Measurements from ENCODE around the gene DDX59. TPM values are rescaled to one million over a fixed set of nuclear protein-coding genes. Genes with fewer than 3 reads are reported as not detected.

Gene DDX59
- total and polyA plus RNA-seq, 10 of the 15 experiments (the other 5 are each of a cell fraction or from before 2014, with no cell fraction given): 17.3 to 42.1 (median 23.6) TPM

GRCh38 chr1:200668514-200669313 is 993 bp downstream of the DDX59 start:
- no peak for DNase-seq (ENCODE audit: low read depth, low spot score)
- H2AFZ ChIP-seq (ENCODE audit: control insufficient read depth, low read depth, low read length): peak overlapping the region; percentile 73
- TSS peak; percentile 80 for BruUV-seq (replicated peaks)
- WGBS (ENCODE audit: insufficient coverage, insufficient replicate concordance, low lambda C conversion rate, missing lambda C conversion rate): 28% methylated on average over 7 of the region's 7 CpGs
- no peaks in the 10 kb centered on the region; the same call in none of the 2 replicates for H3K4me1 ChIP-seq (ENCODE audit: control insufficient read depth, insufficient read depth, low read length)
- H3K4me2 ChIP-seq (ENCODE audit: control insufficient read depth, insufficient read depth): peak overlapping the region; percentile 52
- no peaks in the 10 kb centered on the region for H3K27me3 ChIP-seq (replicated peaks in 1 of 2; ENCODE audit: control insufficient read depth in 2 of 2, insufficient read depth in 2 of 2, low read length in 1 of 2)
- FAIRE-seq: no peak
- ChIA-PET CTCF (interaction anchor here (0.6 to 3.6 kb wide), 7 partner anchors 8 to 135 kb away, joined by 3 to 36 read pairs (median 4); partner anchors contain the start of gene KIF14), POLR2A (interaction anchor here (0.6 to 3.5 kb wide), 15 partner anchors 11 to 287 kb away, joined by 3 to 38 read pairs (median 6); partner anchors contain the start of genes CAMSAP2 and KIF14), RAD21 (ENCODE audit: unreplicated experiment) (interaction anchor here (0.8 to 8.7 kb wide), 14 partner anchors 15 to 227 kb away, joined by 3 to 175 read pairs (median 5); partner anchors contain the start of genes CAMSAP2 and KIF14), SMC1A (ENCODE audit: uncharacterized antibody, unreplicated experiment) (interaction anchor here (1.3 to 5.5 kb wide), 9 partner anchors 11 to 112 kb away, joined by 3 to 79 read pairs (median 14); partner anchors contain the start of gene KIF14)
- peak overlapping the region; percentile 98 for H3K27ac ChIP-seq (ENCODE audit: control insufficient read depth, insufficient read depth)
- in situ Hi-C loops (cut with MboI) (no loop called here), intact Hi-C loops (cut with micrococcal nuclease; ENCODE audit: unreplicated experiment) (loop anchor here (1.0 to 5.0 kb wide), 4 partner anchors 43 to 316 kb away; partner anchors contain the start of gene KIF14)
- TF ChIP-seq ZBTB40 (IDR thresholded peaks at IDR 0.05; ENCODE audit: borderline replicate concordance) (0 out of 2 replicates have a peak, but pooled peaks have one; percentile 16), WRNIP1 (IDR thresholded peaks at IDR 0.05; ENCODE audit: borderline replicate concordance, low read depth, low read length) (no peak), ZNF622 (IDR thresholded peaks at IDR 0.05) (no peak), SIN3A (IDR thresholded peaks at IDR 0.05; ENCODE audit: low read depth, low read length) (no peak), RAD51 (IDR thresholded peaks at IDR 0.05) (0 out of 2 replicates have a peak, but pooled peaks have one; percentile 13)
- TF ChIP-seq, protein P1, sequence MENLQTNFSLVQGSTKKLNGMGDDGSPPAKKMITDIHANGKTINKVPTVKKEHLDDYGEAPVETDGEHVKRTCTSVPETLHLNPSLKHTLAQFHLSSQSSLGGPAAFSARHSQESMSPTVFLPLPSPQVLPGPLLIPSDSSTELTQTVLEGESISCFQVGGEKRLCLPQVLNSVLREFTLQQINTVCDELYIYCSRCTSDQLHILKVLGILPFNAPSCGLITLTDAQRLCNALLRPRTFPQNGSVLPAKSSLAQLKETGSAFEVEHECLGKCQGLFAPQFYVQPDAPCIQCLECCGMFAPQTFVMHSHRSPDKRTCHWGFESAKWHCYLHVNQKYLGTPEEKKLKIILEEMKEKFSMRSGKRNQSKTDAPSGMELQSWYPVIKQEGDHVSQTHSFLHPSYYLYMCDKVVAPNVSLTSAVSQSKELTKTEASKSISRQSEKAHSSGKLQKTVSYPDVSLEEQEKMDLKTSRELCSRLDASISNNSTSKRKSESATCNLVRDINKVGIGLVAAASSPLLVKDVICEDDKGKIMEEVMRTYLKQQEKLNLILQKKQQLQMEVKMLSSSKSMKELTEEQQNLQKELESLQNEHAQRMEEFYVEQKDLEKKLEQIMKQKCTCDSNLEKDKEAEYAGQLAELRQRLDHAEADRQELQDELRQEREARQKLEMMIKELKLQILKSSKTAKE (IDR thresholded peaks at IDR 0.05; ENCODE audit: low read depth, poor library complexity, severe bottlenecking): peak; percentile 17
- TF ChIP-seq, protein P2, sequence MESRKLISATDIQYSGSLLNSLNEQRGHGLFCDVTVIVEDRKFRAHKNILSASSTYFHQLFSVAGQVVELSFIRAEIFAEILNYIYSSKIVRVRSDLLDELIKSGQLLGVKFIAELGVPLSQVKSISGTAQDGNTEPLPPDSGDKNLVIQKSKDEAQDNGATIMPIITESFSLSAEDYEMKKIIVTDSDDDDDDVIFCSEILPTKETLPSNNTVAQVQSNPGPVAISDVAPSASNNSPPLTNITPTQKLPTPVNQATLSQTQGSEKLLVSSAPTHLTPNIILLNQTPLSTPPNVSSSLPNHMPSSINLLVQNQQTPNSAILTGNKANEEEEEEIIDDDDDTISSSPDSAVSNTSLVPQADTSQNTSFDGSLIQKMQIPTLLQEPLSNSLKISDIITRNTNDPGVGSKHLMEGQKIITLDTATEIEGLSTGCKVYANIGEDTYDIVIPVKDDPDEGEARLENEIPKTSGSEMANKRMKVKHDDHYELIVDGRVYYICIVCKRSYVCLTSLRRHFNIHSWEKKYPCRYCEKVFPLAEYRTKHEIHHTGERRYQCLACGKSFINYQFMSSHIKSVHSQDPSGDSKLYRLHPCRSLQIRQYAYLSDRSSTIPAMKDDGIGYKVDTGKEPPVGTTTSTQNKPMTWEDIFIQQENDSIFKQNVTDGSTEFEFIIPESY (IDR thresholded peaks at IDR 0.05): no peak
- no peaks in the 10 kb centered on the region for H3K9me3 ChIP-seq (replicated peaks; ENCODE audit: control insufficient read depth, insufficient read depth, low read length)
- H3K79me2 ChIP-seq (ENCODE audit: control insufficient read depth, insufficient read depth, low read length): peaks cover 37% of the 10 kb centered on the region
- ATAC-seq: no peak
- peaks cover 0 to 13% of the 10 kb centered on the region in 2 experiments; a peak in 2 of 4 replicates for H3K36me3 ChIP-seq (ENCODE audit: control insufficient read depth in 2 of 2, insufficient read depth in 2 of 2, low read length in 1 of 2)
- H3K4me3 ChIP-seq: peak overlapping the region; percentile 85
- peak overlapping the region; percentile 98 for H3K9ac ChIP-seq (ENCODE audit: control insufficient read depth, insufficient read depth, low read length)
- no peaks in the 10 kb centered on the region for H4K20me1 ChIP-seq (ENCODE audit: control insufficient read depth, insufficient read depth)

Measured in GM12878 (cell line).